ENCODE data around the gene SF3B4. TPM values are rescaled to one million over a fixed set of nuclear protein-coding genes. Genes with fewer than 3 reads are reported as not detected.
"Not testable (repeated sequence)": the region's sequence is repeated elsewhere in the genome, so short reads cannot be mapped to it uniquely, and the experiment has no call there.

Gene SF3B4
- 10 to 100 TPM; 13.0 to 34.8 (median 23.6) TPM for polyA plus RNA-seq

GRCh38 chr1:149927563-149928400, at the start of gene SF3B4:
TSS of gene SF3B4 (minus strand) at chr1:149927803. CDS start at chr1:149927759, 44 bp downstream.
- 0 to 1% (median 0%) methylated on average over 42 to 47 of the region's 47 CpGs for WGBS, 3 donors

GRCh38 chr1:149977345-149977744, 49.7 kb upstream of the SF3B4 start:
- no peak overlapping the region for H3K27ac ChIP-seq (ENCODE audit: low read depth, low read length)
- 84 to 93% (median 92%) methylated on average over 3 of the region's 3 CpGs for WGBS, 3 donors

More at GRCh38 chr1:149927563-149928400, at the start of gene SF3B4:
- H3K27ac ChIP-seq (ENCODE audit: low read depth, low read length) = peak within 1 kb of the TSS; percentile 60

- 86 to 98% (median 96%) methylated on average over 2 of the region's 2 CpGs for WGBS, 3 donors
- H3K27ac ChIP-seq (ENCODE audit: low read depth, low read length) = no peak overlapping the region
Observed at GRCh38 chr1:149972547-149972946, 44.9 kb upstream of the SF3B4 start.

GRCh38 chr1:149967646-149968045, 40.0 kb upstream of the SF3B4 start:
- no peak overlapping the region for H3K27ac ChIP-seq (ENCODE audit: low read depth, low read length)

- no peak overlapping the region for H3K27ac ChIP-seq (ENCODE audit: low read depth, low read length)
- 56 to 93% (median 91%) methylated on average over 3 of the region's 3 CpGs for WGBS, 3 donors
Observed at GRCh38 chr1:149967041-149967440, 39.4 kb upstream of the SF3B4 start.

- H3K27ac ChIP-seq (ENCODE audit: low read depth, low read length) = no peak overlapping the region
- 63 to 84% (median 76%) methylated on average over 1 of the region's 1 CpG for WGBS, 3 donors
Observed at GRCh38 chr1:149966405-149966804, 38.8 kb upstream of the SF3B4 start.

GRCh38 chr1:149965440-149965839, 37.8 kb upstream of the SF3B4 start:
- 58 to 95% (median 88%) methylated on average over 3 of the region's 3 CpGs for WGBS, 3 donors
- H3K27ac ChIP-seq (ENCODE audit: low read depth, low read length) = no peak overlapping the region

- no peak overlapping the region for H3K27ac ChIP-seq (ENCODE audit: low read depth, low read length)
- WGBS, 3 donors = 39 to 66% (median 54%) methylated on average over 3 of the region's 3 CpGs
Observed at GRCh38 chr1:149963358-149963757, 35.8 kb upstream of the SF3B4 start.

- H3K27ac ChIP-seq (ENCODE audit: low read depth, low read length) = no peak overlapping the region
- 70 to 83% (median 74%) methylated on average over 2 of the region's 2 CpGs for WGBS, 3 donors
Observed at GRCh38 chr1:149962736-149963135, 35.1 kb upstream of the SF3B4 start.

GRCh38 chr1:149962039-149962647, 34.5 kb upstream of the SF3B4 start:
- H3K27ac ChIP-seq (ENCODE audit: low read depth, low read length) = no peak overlapping the region
- WGBS, 3 donors = 11 to 26% (median 16%) methylated on average over 3 of the region's 3 CpGs

- not testable (repeated sequence) for H3K27ac ChIP-seq (ENCODE audit: low read depth, low read length)
- WGBS, 3 donors = 97 to 98% (median 97%) methylated on average over 12 to 14 of the region's 14 CpGs
Observed at GRCh38 chr1:149957548-149957947, 29.9 kb upstream of the SF3B4 start.

- H3K27ac ChIP-seq (ENCODE audit: low read depth, low read length) = no peak overlapping the region
- WGBS, 3 donors = 75 to 85% (median 81%) methylated on average over 6 of the region's 6 CpGs
Observed at GRCh38 chr1:149949911-149950310, 22.3 kb upstream of the SF3B4 start.

GRCh38 chr1:149945206-149945605, 17.6 kb upstream of the SF3B4 start:
- WGBS, 3 donors = 91 to 97% (median 96%) methylated on average over 4 of the region's 4 CpGs
- H3K27ac ChIP-seq (ENCODE audit: low read depth, low read length) = no peak overlapping the region

- H3K27ac ChIP-seq (ENCODE audit: low read depth, low read length) = no peak overlapping the region
- 36 to 54% (median 40%) methylated on average over 3 of the region's 3 CpGs for WGBS, 3 donors
Observed at GRCh38 chr1:149942885-149943284, 15.3 kb upstream of the SF3B4 start.

GRCh38 chr1:149942207-149942606, 14.6 kb upstream of the SF3B4 start:
- WGBS, 3 donors = 38 to 47% (median 39%) methylated on average over 5 of the region's 5 CpGs
- no peak overlapping the region for H3K27ac ChIP-seq (ENCODE audit: low read depth, low read length)

- H3K27ac ChIP-seq (ENCODE audit: low read depth, low read length) = no peak overlapping the region
- 90 to 96% (median 92%) methylated on average over 3 of the region's 3 CpGs for WGBS, 3 donors
Observed at GRCh38 chr1:149940427-149940826, 12.8 kb upstream of the SF3B4 start.

- WGBS, 3 donors = 47 to 59% (median 50%) methylated on average over 11 to 13 of the region's 13 CpGs
- not testable (repeated sequence) for H3K27ac ChIP-seq (ENCODE audit: low read depth, low read length)
Observed at GRCh38 chr1:149938668-149939003, 11.0 kb upstream of the SF3B4 start.

- H3K27ac ChIP-seq (ENCODE audit: low read depth, low read length) = no peak overlapping the region
Observed at GRCh38 chr1:149937759-149938158, 10.2 kb upstream of the SF3B4 start.

GRCh38 chr1:149936992-149937705, 9.5 kb upstream of the SF3B4 start:
- 14 to 46% (median 37%) methylated on average over 8 of the region's 8 CpGs for WGBS, 3 donors
- H3K27ac ChIP-seq (ENCODE audit: low read depth, low read length) = no peak overlapping the region
